Measurements from ENCODE around the gene MOV10L1.

DNA sequence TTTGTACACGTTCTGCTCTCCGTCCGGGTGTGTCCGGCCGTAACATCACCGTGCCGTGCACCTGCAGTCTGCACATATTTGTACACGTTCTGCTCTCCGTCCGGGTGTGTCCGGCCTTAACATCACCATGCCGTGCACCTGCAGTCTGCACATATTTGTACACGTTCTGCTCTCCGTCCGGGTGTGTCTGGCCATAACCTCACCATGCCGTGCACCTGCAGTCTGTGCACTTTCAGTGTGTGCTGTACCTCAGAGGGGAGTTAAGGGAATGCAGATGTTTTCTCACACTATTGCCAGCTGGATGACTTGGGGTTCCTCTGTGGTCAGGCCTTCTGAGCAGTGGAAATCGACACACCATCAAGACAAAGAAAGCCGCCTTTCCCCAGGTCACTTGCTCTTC lies 35.9 kb upstream of the MOV10L1 start:
- TF ChIP-seq, protein P1, sequence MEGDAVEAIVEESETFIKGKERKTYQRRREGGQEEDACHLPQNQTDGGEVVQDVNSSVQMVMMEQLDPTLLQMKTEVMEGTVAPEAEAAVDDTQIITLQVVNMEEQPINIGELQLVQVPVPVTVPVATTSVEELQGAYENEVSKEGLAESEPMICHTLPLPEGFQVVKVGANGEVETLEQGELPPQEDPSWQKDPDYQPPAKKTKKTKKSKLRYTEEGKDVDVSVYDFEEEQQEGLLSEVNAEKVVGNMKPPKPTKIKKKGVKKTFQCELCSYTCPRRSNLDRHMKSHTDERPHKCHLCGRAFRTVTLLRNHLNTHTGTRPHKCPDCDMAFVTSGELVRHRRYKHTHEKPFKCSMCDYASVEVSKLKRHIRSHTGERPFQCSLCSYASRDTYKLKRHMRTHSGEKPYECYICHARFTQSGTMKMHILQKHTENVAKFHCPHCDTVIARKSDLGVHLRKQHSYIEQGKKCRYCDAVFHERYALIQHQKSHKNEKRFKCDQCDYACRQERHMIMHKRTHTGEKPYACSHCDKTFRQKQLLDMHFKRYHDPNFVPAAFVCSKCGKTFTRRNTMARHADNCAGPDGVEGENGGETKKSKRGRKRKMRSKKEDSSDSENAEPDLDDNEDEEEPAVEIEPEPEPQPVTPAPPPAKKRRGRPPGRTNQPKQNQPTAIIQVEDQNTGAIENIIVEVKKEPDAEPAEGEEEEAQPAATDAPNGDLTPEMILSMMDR (conservative IDR thresholded peaks at IDR 0.05; ENCODE audit: low read depth in 2 of 2) = no peak
- TF ChIP-seq EZH2 (IDR thresholded peaks at IDR 0.05; ENCODE audit: low read depth, unreplicated experiment) (no peak), CREB1 (CRISPR knock-in tag; IDR thresholded peaks at IDR 0.05; ENCODE audit: low read depth) (no peak), JUNB (IDR thresholded peaks at IDR 0.05; ENCODE audit: unreplicated experiment) (no peak), POLR2AphosphoS5 (IDR thresholded peaks at IDR 0.05; ENCODE audit: low read depth) (no peak), STAT1 (IDR thresholded peaks at IDR 0.05; ENCODE audit: unreplicated experiment) (no peak)
- TF ChIP-seq, protein P2, sequence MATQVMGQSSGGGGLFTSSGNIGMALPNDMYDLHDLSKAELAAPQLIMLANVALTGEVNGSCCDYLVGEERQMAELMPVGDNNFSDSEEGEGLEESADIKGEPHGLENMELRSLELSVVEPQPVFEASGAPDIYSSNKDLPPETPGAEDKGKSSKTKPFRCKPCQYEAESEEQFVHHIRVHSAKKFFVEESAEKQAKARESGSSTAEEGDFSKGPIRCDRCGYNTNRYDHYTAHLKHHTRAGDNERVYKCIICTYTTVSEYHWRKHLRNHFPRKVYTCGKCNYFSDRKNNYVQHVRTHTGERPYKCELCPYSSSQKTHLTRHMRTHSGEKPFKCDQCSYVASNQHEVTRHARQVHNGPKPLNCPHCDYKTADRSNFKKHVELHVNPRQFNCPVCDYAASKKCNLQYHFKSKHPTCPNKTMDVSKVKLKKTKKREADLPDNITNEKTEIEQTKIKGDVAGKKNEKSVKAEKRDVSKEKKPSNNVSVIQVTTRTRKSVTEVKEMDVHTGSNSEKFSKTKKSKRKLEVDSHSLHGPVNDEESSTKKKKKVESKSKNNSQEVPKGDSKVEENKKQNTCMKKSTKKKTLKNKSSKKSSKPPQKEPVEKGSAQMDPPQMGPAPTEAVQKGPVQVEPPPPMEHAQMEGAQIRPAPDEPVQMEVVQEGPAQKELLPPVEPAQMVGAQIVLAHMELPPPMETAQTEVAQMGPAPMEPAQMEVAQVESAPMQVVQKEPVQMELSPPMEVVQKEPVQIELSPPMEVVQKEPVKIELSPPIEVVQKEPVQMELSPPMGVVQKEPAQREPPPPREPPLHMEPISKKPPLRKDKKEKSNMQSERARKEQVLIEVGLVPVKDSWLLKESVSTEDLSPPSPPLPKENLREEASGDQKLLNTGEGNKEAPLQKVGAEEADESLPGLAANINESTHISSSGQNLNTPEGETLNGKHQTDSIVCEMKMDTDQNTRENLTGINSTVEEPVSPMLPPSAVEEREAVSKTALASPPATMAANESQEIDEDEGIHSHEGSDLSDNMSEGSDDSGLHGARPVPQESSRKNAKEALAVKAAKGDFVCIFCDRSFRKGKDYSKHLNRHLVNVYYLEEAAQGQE (IDR thresholded peaks at IDR 0.05; ENCODE audit: unreplicated experiment) = no peak

Measured in GM23338 (cell line).